ENCODE results near the gene ATXN7L3B. TPM values are rescaled to one million over a fixed set of nuclear protein-coding genes. Genes with fewer than 3 reads are reported as not detected.

ATXN7L3B gene
- total RNA-seq, 4 donors from 2014 or later, result 12.8 to 17.2 (median 15.1) TPM

GRCh38 chr12:74586251-74586650 lies 48.6 kb downstream of the ATXN7L3B start:
- Histone ChIP-seq H3K4me3 (no peak overlapping the region), H3K27me3 (no peaks in the 10 kb centered on the region), H3K4me1 (no peaks in the 10 kb centered on the region), H3K9me3 (no peaks in the 10 kb centered on the region), H3K36me3 (no peaks in the 10 kb centered on the region), H3K27ac (no peak overlapping the region)
- WGBS, 2 donors, result 43 to 56% methylated on average over 4 of the region's 4 CpGs
- no peak for DNase-seq
- no peak for TF ChIP-seq POLR2A (IDR thresholded peaks at IDR 0.05)
- TF ChIP-seq CTCF (IDR thresholded peaks at IDR 0.05), result no peak
- intact Hi-C loops (cut with DNase I), result no loop called here

Data from esophagus squamous epithelium (tissue), 5 donors.